Epithelial cell of prostate (primary cell): ENCODE measurements around the gene TSPOAP1.

Experiments
- DNase-seq: peaks from one replicate; pipeline ENCODE4 v3.0.0-alpha.2; 2011; ENCODE audit warnings: low read depth, low spot score
- H3K27ac ChIP-seq: fragments of 450-650 bp; 2 replicates; pipeline ENCODE4 v1.5.1; 2017; ENCODE audit warnings: mild to moderate bottlenecking

Gene TSPOAP1

DNA sequence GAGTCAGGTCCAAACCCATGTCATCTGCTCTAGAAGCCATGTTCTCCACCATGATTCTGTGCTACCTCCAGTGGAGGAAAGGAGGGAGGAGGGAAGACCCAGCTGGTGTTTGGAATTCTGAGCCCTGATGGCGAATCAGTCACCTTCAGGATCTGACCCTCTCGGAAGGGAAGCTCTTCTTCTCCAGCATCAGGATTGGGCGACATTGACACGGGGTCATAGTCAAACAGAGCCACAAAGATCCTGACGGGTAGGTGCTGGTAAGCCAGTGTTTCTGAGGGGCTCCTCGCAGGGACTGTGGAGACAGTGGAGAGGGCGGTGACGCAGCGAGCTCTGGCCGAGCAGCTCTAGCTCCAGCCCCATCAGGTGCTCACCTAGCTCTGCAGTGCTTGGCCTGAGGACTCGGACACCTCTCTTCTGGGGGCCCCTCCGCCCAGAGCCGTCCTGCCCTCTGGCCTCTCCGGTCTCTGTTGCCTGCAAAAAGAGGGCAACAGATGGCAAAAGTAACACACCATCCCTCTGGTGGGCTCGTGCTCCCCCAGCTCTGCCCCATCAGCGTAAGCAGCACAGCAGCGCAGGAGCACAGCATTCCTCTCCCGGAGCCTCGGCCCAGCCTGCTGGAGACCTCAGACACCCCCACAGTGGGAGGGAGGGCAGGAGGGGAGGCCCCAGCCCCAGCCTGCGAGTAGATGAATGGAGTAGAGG lies 21.0 kb downstream of the TSPOAP1 start:
- DNase-seq, result no peak
- no peak overlapping the region for H3K27ac ChIP-seq

DNA sequence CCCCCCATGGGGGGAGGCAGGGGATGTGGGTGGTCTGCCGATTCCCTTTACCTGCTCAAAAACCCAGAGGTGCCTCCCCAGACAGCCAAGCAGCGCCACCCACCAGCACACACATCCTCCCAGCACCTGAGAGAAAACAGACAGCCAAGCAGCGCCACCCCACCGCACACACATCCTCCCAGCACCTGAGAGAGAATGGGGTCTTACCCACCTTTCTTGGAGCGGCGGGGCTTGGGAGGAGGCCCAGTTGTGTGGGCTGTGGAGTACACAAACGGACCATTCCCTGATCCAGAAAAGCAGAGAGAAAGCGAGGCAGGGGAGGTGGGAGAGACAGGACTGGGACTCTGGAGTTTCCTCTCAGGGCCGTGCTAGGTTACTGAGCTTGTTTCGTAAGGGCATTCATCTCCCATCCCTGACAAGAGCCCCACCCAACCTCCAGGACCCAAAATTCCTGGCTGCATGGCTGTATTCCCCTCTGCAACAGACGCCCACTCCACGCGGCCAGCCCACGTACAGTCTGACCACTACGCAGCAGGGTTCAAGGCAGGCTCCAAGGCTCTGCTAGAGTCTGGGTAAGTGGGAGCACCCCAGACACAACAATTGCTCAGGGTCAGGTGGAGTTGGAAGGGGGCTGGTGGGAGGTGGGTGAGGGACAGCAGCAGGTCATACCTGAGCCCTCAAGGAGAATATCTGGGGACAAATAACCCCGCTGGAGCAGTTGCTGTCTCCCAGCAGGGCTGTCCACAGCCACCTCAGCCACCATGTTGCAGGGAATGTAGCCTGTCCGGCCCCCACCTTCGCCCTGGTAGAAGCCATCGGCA lies 22.3 kb downstream of the TSPOAP1 start:
- H3K27ac ChIP-seq, result no peak overlapping the region
- no peak for DNase-seq

DNA sequence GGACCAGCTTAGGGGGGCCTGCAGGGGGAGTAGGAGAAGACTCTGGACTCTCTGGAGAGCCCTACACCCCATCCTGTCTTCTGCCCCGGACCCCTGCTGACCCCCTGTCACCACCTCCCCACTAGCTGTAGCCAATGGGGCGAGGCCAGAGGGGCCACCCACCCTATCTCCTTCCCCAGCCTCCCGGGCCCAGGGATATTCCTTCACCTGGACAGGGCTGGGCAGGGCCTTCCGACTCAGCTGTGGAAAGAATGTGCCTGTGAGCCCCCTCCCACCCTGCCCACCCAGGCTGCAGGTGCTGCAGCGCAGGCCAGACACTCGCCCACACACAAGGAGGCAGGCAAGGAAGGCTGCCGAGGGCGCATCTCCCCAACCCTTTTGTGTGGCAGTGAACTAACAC lies 23.0 kb downstream of the TSPOAP1 start:
- no peak for DNase-seq
- H3K27ac ChIP-seq, result no peak overlapping the region

DNA sequence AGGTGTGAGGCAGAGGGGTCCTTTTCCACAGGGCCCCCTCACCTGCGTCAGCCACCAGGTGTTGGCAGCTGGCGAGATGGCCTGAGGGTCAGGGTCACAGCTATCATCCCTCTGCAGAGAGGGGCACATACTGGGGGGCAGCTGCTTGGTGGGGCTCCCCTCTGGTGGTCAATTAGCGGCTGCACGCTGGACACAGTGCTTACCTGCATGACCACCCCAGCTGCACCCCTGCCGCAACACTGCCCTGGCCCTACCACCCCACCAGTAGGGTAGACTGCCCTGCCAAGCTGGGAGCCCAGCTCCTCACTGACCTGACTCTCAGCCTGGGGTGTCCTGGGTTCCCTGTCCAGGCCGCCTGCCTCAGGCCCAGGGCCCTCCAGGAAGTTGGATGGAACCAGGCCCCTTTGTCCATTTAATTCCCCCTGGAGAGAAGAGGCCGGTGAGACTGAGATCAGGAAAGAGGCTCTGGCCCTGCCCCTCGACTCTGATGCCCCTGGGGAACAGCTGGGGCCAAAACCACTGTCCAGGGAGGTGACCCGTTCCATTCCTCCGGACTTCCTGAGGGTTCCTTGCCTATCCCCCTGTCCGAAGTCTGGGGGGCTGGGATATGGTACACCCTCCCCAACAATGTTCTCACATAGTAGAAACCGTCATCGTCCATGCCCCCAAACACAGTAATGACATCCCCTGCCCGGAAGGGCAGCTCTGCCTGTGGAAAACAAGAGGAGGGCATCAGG lies 23.7 kb downstream of the TSPOAP1 start:
- DNase-seq, result no peak
- H3K27ac ChIP-seq, result no peak overlapping the region

DNA sequence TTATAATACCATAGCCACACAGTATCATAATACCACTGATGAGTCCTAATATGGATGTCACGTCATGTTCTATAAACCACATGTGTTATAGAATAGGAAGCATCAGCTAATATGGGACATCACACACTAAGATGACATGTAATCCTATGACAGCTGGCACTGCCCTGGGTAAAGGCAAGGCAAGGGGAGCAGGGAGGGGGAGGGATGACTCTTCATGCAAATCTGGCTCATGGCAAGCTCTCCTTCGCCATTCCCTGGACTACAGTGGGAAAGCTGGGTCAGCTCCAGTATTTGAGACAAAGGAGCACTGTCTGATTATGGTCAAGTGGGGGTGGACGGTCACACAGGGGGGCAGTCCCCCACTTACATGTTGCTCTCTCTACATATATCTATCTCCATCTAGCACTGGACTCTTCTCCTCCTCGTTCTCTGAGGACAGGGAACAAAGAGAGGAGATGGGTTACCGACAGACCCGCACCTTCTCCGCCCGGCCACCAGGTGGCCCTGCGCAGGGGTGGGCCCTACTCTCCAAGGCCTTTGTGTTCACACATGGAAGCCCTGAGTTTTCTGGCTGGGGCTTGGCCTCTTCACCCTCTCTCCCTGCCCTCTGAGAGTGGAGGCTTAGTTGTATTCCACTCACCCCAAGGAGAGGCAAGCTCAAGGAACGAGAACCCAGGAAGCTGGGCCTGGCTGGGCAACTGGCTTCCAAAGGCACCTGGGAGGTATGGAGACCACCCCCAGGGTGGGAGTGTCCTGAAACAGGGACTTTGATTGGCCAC lies 24.4 kb downstream of the TSPOAP1 start:
- no peak overlapping the region for H3K27ac ChIP-seq
- DNase-seq, result no peak

DNA sequence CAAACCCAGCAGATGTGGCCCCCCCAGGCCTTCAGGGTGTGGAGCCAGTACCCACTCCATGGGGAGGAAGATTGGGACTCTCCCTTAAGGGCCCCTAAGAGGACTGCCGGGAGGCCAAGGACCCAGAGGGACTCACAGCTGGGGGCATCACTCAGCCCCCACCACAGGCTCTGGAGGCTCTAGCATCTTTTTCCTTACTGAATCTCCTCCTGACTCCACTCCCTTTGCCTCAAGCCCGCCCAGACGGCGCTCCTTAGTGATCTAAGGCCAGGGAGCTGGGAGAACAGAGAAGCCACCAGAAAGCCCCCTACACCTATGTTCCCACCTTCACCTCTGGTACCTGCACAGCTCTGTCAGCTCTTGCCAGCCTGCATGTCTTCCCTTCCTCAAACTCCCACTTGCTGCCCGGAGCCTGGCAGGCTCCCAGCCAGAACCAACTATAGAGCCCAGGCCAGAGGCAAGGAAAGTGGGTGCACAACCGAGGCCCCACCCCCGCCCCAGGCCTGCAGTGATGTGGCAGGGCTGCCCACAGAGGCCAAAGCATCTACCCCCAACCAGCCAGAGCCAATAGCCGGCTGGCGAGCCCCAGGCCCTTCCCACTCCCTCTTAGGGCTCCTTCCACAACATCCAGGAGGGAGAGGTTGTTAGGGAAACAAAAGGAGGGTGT lies 25.5 kb downstream of the TSPOAP1 start:
- H3K27ac ChIP-seq, result no peak overlapping the region
- DNase-seq, result no peak

DNA sequence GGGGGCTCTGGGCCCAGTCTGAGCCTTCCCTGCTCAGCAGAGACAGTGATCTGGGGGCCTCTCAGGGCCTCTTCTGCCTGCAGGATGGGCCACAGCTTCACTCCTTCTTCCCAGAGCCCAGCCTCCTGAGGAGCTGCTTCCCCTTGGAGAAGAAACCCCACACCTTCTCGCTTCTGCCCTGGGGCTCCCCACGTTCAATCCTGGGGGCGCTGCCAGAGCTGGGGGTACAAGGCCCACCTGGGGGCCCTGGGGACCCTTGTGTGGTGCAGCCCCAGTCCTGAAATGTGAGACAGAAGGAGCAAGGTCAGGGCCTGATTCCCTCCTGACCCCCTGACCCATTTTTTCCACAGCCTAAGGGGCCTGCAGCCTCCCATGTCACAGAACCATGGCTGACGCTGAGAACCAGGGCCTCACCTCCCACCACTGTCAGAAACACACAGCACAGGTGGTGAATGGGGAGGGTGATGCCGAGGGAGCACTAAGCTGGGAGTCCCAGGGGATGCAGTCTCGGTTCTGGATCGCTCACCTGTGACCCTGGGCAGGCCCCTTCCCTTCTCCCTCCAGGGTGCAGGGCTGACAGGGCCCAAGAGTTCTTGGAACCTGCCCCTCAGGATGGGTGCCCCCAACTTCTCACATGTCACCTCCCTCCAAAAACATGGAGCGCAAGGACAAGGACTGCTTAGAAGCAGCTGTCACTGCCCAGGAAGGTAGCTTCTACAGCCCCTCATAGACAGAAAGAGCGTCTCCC lies 26.2 kb downstream of the TSPOAP1 start:
- H3K27ac ChIP-seq, result no peak overlapping the region

DNA sequence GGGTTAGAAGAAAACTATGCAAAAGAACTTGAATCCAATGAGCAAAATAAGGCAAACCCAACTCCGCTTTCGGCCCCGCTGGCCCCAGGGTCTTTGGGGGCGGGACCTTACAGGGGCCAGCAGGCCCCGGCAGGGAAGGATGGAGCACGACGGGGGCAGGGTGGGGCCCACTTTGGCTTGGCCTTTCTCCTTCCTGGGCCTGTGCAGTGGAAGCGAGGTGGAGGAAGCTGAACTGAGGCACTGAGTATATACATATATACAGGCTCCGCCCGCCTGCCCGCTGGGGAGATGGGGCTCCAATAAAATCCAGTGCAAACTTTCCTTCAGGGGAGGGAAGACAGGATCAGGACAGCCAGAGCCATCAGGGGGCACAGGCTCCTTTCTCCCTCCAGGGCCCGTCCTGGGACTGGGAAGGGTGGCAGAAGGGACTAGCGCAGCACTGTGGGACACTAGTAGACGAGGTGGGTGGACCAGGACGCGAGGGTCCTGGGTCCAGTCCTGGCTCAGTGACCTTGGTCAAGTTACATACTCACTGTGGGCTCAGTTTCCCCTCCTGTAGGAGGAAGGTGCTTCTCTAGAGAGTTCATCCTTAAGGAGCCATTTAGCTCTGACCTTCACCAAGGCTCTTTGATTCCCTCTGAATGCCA lies 27.0 kb downstream of the TSPOAP1 start:
- H3K27ac ChIP-seq, result no peak overlapping the region
- no peak for DNase-seq

More for the DNA sequence above, 26.2 kb downstream of the TSPOAP1 start:
- no peak for DNase-seq

DNA sequence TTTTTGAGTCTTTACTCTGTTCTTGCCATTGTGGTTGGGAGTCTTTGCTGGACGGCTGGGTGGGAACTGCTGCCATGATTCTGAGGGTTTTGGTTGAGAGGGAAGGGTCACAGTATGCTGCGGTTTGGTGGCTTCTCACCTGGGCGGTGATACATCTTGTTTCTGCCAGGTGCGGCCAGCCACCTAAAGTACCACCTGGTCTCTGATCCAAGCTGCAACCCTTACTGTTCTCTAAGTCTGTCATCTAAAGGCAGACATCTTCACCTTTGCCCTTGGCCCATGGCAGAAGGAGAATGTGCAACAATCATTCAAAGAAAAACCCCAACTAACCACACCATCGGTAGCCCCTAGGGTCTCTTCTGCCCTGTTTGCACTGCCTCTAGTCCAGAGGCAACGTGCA lies 28.3 kb downstream of the TSPOAP1 start:
- no peak overlapping the region for H3K27ac ChIP-seq
- DNase-seq, result no peak

DNA sequence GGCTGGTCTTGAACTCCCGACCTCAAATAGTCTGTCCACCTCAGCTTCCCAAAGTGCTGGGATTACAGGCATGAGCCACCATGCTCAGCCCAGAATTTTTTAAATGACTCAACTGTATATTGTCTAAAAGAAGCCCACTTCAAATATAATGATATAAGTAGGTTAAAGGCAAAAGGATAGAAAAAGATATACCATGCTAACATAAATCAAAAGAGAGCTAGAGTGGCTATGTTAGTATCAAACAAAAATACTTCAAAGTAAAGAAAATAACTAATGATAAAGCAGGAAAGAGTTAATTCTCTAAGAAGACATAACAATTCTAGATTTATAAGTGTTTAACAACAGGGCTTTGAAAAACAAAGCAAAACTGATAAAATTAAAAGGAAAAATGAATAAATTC lies 34.6 kb downstream of the TSPOAP1 start:
- no peak overlapping the region for H3K27ac ChIP-seq
- DNase-seq, result no peak

DNA sequence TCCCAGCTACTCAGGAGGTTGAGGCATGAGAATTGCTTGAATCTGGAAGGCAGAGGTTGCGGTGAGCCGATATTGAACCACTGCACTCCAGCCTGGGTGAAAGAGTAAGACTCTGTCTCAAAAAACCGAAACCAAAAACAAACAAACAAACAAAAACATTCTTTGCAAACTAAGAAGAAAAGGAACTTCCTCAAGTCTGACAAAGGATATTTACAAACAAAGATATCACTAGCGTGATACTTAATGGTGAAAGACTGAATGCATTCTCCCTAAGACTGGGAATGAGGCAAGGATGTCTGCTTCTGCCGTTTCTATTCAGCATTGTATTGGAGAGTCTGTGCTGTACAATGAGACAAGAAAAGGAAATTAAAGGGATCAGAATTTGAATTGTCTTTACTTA lies 37.3 kb downstream of the TSPOAP1 start:
- H3K27ac ChIP-seq, result no peak overlapping the region
- DNase-seq, result no peak

DNA sequence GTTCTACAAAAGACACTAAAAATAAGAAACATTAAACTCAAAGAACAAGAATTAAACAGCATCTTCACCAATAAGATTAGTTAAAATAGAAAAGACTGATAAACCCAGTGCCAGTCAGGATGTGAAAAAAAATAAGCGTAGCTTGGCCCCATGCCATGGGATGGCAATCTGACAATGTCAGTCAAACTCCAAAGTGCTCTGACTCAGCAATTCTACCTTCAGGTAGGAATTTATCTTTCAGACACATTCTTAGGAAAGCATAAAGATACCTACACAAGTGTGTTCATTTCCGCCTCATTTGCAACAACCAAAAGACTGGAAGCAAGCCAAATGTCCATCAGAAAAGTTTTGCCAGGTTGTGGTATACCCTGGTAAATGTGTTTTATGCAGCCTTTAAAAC lies 38.7 kb downstream of the TSPOAP1 start:
- DNase-seq, result no peak
- no peak overlapping the region for H3K27ac ChIP-seq

DNA sequence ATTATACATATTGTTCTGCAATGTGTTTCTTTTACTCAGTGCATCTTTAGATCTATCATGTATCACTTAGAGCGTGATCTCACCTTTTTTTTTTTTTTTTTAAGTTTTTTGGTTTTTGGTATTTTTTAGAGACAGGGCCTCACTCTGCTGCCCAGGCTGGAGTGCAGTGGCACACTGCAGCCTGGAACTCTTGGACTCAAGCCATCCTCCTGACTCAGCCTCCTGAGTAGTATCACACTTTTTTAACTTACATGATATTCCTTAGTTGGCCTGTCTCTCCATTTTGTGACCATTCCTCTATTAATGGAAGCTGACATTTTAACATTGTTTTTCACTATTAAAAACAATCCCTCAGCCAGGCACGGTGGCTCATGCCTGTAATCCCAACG lies 43.2 kb downstream of the TSPOAP1 start:
- DNase-seq, result no peak
- H3K27ac ChIP-seq, result no peak overlapping the region

DNA sequence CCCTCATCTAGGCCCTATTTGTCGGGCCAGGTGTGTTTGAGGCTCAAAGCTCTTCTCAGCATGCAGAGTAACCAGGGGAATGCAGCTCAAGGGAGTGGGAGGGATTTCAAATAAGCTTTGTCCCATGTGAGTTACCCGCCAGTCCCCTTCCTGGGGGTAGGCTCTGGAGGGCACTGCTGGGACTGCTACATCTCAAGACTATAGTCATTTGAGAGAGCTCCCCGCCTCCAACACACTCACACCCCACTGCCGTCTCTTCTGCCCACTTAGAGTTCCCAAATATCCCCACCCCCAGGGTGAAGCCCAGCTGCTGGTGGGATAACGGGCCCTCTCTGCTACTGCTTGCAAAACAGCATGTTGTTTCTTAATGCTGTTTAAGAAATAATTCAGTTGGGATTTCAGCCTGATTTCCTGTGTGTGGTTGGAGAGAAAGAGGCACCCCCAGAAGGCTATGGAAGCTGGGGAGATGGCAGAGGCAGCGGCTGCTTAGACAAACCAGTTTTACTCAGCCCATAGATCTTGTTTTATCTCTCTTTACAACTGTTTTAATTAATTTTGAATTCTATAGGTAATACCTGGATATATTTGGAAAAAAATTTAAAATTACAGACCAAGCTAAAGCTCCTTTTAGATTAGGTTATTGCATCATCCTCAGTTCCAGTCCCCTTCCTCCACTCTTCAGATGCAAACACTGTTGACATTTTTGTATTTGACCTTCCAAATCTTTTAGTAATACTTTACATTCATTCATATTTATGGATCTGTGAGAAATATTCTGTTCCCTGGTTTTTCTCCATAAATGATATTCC lies 43.8 kb downstream of the TSPOAP1 start:
- no peak for DNase-seq
- no peak overlapping the region for H3K27ac ChIP-seq

DNA sequence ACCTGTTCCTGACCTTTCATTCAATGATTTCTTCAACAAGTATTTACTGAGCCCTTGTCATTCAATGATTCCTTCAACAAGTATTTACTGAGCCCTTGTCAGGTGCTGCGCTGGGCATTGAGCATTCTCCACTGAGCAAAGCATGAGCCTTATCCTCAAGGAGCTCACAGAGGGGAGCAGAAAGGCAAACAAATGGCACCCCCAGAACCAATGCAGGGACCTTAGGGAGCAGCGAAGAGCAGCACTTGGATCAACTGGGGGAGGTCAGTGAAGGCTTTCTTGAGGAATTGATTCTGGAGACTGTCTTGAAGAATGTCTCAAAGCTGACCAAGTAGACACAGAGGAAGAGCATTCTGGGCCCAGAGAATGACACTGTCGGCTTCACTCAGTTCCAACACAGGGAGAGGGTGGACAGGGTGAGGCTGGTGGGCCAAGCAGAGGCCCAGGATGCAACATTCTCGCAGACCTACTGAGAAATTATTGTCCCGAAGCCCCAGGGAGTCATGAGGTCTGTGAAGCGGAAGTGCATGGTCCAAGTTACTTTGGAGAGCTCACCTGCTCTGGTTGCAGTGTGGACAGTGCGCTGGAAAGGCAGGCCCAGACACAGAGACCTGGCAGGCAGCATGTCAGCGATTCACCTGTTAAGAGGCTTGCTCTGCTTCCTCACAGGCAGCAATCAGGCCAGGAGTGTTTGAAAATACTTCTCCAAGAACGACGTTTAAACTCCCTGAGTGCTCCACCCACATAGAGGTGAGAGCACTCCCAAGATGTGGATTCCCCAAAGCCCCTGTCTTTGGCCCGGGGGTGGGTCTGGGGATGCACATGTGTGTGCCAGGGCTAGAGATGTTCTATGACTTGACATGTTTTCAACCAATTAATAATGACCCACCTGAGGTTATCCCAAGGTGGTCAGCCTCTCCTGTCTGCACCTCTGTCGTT lies 44.7 kb downstream of the TSPOAP1 start:
- no peak overlapping the region for H3K27ac ChIP-seq
- no peak for DNase-seq

DNA sequence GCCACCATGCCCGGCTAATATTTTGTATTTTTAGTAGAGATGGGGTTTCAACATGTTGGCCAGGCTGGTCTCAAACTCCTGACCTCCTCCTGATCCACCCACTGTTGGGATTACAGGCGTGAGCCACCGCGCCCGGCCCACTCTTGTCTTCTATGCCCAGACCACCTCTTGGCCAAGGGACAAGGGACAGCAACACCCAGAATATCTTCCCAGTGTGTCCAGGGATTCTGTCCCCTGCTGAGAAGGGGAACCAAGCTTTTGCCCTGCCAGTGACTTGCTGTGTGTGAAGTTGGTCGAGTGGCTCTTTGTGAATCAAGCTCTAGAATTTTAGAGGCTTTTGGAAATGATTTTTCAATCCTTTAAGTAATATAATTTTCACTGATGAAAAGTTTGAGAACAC lies 46.2 kb downstream of the TSPOAP1 start:
- H3K27ac ChIP-seq, result no peak overlapping the region
- DNase-seq, result no peak

DNA sequence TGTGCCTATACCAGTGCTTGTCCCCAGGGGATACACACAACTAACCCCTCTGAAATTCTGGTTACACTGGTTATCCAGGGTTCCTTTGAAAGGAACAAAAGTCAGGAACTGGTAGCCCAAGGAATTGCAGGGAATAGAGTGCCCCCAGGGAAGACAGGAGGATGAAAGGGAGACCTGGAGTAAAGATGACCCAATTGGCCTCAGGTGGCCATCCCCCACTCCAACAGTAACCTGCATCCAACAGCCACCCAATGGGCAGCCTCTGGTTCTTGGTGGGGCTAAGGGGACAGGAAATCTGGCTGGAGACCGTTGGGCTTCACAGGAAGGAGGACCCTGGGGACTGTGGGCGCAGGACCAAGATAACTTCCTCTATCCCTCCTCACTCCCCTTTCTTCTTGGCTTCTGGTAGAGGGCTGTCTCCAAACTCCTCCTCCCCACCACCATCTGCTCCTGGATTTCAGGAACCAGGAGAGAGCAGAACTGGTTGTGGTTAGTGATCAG lies 47.0 kb downstream of the TSPOAP1 start:
- DNase-seq, result no peak
- H3K27ac ChIP-seq, result no peak overlapping the region
